Lower leg skin (tissue), 3 donors: Measurements from ENCODE around the gene PRLR.

ENCODE experiments used
- CTCF ChIP-seq, 3 donors: fragments of 450-650 bp; IDR thresholded peaks; one replicate each; pipeline ENCODE4 v1.5.1; 2016; ENCODE audit warnings: antibody characterized with exemption in 3 of 3, mild to moderate bottlenecking in 3 of 3, moderate library complexity in 2 of 3
- POLR2A ChIP-seq, 2 donors: fragments of 450-650 bp; IDR thresholded peaks; one replicate each; pipeline ENCODE4 v1.6.1; 2016 to 2017; ENCODE audit warnings: antibody characterized with exemption in 2 of 2, mild to moderate bottlenecking in 1 of 2, moderate library complexity in 1 of 2

- TF ChIP-seq CTCF (IDR thresholded peaks at IDR 0.05) (no peak), POLR2A (IDR thresholded peaks at IDR 0.05) (no peak)
Observed at GRCh38 chr5:35248843-35249780, 18.8 kb upstream of the PRLR start.
